KBM-7 (cell line): ENCODE results near the gene RABEP1.

Source experiments
- DNase-seq: peaks from one replicate; pipeline ENCODE4 v3.0.0-alpha.2; 2015
- in situ Hi-C: fragments of 300-500 bp; cut with MboI; formaldehyde crosslinking; loops from 2 replicates; pipeline ENCODE4 v1.14.3; 2020; ENCODE audit warnings: low sequenced_read_pairs, low pct_unique_long_range_greater_than_20kb, mixed read lengths

Gene RABEP1

DNA sequence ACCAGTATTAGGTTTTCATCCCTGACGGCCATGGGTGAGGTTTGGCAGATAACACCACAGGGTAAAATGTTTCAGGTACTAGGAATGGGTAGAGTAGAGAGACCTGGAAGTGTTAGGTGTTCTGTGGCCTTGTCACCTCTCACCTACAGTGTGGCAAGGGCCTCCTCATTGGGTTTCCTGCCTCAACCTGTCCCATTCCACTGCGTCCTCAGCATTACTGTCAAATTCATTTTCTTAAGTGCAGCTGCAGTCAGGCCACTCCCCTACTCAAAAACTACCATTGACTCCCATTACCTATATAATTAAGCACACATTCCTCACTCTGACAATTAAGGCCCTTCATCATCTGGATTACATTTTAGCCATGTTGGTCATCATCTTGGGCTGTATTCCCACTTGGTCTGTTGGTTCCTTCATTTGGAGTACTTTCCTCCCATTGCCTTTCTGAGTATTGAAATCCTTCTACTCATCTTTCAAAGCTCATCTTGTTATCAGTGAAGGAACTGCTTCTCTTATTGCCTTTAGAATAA is 72.9 kb downstream of the RABEP1 start:
- in situ Hi-C loops, result no loop called here
- DNase-seq, result no peak

DNA sequence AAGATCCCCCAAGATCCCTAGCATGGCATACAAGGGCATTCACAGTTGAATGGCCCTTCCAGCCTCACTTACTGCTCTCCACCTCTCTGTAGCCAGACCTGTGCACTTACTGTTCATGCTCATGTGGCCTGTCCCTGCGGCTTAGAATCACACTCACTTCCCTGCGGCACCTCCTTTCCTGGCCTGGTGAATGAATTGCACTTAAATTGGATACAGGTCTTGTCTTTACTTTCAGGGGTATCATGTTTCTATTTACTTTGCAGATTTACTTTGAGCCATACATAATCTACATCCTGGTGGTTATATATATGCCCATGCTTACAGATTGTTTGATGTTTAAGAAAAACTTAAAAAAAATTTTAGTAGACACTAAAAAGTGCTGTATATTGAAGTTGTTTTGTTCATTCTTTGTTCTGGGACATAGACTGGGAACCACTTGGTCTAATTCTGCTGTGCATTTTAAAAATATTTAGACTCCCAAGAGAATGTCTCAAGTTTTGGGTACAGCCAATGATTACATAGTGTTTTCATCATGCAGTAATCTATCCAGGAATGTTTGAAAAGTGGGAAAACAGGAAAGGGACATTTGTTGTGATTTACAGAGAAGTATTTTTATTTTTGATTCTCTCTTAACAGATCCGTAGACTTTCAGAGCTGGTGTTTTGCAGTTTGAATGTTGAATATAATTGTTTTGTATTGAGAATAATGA is 73.5 kb downstream of the RABEP1 start:
- no peak for DNase-seq
- in situ Hi-C loops, result no loop called here

DNA sequence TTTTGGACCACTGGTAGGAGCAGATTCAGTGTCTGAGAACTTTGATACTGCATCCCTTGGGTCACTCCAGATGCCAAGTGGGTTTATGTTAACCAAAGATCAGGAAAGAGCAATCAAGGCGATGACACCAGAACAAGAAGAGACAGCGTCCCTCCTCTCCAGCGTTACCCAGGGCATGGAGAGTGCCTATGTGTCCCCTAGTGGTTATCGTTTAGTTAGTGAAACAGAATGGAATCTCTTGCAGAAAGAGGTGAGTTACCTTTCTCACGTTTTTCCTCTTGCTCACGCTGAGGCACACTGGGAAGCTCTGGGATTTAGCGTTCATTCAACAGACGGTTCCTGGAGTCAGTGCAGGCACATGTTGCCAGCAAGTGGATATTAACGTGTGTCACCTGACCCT is 79.3 kb downstream of the RABEP1 start:
- DNase-seq, result no peak
- in situ Hi-C loops, result no loop called here

DNA sequence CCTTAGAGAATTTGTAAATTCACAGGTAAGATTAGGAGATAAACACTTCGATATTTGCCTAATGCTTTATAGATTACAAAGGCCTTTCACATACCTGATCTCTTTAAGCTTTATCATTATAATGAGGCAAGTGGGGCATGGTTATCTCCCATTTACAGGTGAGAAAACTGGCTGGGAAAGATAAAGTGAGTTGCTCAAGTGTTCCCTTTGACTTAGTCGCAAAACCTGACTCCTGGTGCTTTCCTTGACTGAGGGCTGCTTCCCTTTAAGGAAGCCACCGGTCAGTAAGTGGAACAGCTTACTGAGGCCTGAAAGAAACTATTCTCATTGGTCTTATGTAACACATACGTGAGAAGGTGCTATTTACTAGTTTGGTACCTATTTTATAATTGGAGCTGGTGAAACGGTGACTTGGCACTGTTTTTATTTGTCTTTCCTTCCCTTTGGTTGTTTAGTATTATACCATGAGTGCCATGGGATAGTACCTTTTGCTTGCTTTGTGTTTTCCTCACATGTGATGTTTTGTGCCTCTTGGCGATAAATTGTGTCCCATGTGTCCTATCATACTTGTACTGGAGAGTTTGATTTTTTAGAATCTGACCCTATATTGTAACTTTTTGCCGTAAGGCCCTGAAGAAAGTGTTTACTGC is 80.2 kb downstream of the RABEP1 start:
- in situ Hi-C loops, result no loop called here
- DNase-seq, result no peak

DNA sequence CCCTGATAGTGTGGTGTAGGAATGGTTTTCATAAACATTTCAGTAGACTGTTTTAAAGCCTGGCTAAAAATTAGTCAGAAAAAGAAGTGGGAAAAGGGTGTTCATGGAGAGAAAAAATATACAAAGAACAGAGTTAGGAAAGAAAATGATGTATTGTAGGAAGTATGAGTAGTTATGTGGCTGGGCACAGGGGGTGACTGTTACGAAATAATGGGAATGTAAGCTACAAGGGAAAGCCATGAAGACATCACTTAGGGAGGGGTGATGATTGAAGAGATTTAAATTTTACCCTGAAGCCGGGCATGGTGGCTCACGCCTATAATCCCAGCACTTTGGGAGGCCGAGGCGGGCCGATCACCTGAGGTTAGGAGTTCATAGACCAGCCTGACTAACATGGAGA is 82.1 kb downstream of the RABEP1 start:
- in situ Hi-C loops, result no loop called here
- no peak for DNase-seq

DNA sequence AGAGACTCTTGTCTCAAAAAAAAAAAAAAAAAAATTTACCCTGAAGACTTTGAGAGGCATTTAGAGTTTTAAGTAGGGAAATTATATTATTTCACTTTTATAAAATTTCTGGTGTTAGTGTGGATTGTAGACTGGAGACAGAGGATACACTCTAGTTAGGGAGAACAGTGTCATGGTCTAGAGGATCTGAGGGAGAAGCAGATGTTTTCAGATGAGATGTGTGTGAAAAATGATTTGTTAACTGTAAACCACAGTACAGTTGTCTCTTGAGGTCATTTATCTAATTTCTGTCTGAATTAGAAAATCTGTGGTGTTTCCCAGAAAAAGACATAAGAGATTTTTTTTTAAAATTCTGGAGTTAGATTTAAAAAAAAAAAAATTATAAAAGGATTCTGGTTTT is 82.6 kb downstream of the RABEP1 start:
- in situ Hi-C loops, result no loop called here
- no peak for DNase-seq

DNA sequence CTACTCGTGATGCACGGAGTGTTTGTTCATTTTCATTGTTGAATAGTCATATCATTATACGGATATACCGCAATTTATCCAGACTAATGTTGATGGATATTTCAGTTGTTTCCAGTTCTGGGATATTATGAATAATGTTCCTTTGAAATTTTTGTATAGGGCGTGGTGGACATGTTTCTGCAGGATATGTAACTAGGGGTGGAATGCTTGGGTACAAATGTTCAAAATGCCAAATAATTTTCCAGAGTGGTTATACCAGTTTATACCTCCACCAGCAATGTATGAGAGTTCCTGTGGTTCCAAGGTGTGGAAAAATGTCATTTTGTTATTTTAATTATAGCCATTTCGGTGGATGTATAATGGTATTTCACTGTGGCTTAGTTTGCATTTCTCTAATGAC is 83.7 kb downstream of the RABEP1 start:
- no peak for DNase-seq
- in situ Hi-C loops, result no loop called here

DNA sequence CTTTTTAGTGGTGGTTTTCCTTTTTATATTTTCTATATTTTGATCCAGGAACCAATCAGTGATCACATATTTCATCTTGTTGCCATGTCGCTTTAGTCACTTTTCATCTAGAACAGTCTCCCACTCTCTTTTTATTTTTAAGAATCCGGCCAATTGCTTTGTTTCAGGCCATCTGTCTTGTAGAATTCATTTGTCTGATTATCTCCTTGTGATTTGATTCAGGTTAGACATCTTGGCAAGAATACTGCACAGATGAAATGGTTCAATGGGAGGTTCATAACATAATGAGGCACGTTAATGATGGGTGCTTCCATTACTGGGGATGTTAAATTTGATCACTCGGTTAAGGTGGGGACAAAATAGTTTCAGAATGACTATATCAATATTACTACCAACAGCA is 88.3 kb downstream of the RABEP1 start:
- no peak for DNase-seq
- in situ Hi-C loops, result no loop called here

DNA sequence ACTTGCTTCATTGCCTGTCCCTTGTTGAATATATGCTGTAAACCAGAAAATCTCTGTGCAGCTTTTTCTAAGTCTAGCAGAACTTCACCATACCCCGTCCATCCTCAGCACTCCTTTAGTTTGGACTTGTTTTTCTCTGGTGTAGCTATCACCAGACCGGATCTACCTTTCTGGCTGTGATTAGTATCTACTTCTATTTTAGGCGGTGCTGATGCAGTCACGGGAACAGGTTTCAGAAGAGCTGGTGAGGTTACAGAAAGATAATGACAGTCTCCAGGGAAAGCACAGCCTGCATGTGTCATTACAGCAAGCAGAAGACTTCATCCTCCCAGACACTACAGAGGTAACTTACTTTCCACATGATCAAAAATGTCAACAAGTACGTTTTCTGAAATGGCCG is 91.0 kb downstream of the RABEP1 start:
- in situ Hi-C loops, result no loop called here
- no peak for DNase-seq

DNA sequence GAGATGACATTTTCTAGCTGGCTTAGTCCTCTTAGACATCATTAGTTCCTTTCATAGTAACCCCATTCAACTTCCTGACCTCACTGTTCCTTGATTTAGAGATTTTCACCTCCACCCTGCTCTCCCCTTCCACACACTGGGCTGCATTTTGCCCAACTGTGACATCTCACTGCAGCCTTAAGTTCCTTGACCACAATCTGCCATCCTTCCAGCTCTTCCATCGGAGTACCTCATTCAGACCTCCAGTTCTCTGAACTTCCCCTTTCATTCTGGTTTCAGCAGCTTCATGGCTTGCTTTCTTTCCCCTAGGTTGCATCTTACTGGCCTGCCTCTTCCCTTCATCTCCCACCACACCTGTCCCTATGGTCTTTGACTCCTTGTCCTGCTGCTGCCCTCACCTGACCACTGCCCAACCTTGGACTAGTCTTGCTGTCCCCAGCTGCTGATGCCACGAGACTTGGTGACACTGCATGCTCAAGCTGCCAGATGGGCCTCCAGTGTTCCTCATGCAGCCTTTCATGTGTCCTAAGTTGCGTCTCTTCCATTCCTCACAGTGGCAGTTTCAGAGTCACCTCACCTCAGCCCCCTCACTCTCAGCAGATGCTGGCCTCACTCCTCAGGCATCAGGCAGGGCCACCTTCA is 96.6 kb downstream of the RABEP1 start:
- in situ Hi-C loops, result no loop called here
- no peak for DNase-seq

DNA sequence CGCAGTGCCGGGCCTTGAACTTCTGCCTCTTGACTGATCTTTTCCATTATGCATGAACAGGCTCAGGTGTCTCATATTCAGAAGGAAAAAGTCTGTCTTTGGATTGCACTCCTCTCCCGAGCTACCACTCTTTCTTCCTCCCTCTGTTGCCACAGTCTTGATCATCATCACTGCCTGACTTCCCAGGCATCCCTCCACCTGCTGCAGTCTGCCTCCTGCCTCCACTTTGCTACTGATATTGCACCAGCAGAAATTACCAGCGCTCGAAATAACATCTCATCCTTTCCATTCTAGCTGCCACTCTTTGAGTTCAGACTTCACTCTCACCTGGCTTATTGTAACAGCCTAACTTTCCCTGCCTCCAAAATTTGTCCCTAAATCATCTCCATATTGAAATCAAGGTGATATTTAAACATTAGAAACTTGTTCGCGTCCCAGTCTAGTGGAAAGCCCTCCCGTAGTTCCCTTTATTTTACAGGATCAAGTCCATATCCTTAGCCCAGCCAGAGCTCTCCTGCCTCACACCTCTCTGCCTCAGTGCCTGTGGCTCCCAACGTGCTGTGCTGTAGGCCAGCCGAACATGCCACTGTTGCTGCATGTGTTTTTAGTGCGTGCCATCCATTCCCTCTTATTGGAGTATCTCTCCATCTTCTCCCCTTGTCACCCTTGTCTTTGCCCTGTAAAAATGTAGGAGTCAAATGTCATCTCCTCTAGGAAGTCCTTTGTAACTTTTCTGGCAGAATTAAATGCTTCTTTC is 97.4 kb downstream of the RABEP1 start:
- DNase-seq, result no peak
- in situ Hi-C loops, result no loop called here

DNA sequence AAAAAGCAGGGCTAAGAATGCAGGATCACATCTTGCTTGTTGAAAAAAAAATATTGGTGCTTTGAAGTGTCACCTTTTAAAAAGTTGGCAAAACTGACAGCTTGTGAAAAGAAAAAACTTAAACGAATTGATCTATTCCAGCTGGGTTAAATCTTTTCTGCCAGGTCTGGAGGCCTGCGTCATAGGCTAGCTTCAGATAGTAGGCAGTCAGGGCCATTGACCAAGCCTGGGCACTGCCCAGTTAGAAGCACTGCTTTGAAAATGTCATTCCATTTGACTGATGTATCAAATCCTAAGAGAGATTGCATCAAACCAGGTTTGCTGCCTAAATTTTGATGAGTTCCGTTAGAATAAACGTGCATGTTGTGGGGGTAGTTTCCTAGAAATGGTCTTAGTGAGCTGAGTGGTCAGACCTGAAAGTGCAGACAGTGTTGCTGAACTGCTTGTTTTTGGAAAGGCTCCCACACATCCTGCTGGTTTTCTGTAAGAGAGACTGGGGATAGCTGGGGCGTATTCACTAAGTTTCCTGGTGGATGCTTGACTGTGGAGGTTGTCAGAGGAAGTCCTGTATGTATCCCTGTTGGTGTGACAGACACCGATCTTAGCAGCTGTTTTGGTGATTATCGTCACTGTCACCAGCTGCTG is 98.5 kb downstream of the RABEP1 start:
- no peak for DNase-seq
- in situ Hi-C loops, result no loop called here

DNA sequence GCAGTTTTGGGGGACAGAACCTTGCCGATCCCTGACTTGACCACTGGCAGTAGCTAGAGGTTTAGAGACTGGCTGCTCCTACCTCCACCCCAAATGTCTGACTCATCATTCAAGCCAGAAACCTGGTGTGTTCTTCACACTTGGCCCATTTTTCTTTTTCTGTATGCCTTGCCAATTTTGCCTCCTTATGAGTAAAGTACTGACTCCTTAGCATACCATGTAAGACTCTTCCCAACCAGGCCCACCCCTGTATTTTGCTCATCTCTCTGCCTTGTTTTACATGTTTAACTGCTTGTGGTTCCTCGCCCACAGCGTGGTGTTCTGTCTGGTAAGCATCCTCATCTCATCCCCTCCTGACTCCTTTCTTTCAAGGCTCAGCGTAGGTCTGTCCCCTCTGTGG is 99.5 kb downstream of the RABEP1 start:
- in situ Hi-C loops, result no loop called here
- no peak for DNase-seq

DNA sequence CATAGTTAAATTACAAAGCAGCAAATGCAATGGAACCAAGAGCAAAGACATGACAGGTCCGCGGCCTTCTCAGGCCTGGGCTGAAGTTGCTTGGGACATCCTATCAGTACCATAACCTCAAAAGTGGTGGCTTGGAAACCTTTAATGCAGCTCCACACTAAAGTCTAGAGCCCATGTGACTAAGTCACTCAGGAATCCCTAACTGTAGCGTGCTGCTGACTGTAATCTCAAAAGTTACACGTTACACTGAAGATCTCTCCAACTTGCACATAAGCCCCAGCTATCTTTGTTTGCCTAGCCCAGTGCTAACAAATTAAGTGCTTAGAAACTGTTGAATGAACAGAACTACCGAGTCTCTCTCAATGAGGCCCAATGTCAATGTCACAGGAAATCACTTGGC is 109.6 kb downstream of the RABEP1 start:
- DNase-seq, result no peak
- in situ Hi-C loops, result no loop called here

DNA sequence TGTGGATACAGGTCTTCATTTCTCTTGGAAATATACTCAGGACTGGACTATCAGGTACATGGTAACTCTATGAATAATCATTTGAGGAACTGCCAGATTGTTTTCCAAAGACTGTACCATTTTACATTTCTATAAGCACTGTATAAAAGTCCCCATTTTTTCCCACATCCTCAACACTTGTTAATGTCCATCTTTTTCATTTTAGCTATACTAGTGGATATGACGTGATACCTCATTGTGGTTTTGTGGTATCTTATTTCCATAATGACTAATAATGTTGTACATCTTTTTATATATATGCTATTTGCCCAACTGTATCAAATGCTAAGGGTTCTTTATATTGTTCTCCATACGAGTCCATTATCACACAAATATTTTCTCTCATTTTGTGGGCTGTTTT is 114.5 kb downstream of the RABEP1 start:
- in situ Hi-C loops, result no loop called here
- no peak for DNase-seq

DNA sequence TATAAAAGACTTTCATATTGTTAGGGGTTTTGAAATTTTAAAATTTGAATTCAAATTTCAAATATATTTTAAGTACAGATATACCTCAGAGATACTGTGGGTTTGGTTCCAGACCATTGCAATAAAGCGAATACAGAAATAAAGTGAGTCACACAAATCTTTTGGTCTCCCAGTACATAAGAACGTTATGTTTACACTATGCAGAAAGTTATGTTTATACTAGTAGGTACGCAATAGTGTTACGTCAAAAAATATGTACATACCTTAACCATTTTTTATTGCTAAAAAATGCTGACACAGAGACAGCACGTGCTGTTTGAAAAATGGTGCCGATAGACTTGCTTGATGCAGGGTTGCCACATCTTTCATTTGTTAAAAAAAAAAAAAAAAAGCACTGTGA is 117.7 kb downstream of the RABEP1 start:
- DNase-seq, result no peak
- in situ Hi-C loops, result no loop called here

DNA sequence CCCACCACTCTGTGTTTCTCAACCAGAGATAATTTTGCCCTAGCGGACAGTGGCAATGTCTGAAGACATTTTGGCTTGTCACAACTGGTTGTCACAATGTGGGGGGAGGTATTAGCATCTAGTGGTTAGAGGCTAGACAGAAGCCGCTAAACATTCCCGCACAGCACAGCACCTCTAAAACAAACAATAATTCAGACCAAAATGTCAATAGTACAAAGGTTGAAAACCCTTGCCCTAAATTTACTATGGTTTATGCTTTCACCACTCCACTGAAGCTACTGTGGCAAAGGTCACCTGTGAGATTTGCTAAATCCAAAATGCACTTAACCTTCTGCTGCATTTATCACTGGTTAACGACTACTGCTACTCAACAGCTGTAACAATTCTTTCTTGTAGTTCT is 123.3 kb downstream of the RABEP1 start:
- DNase-seq, result no peak
- in situ Hi-C loops, result no loop called here

DNA sequence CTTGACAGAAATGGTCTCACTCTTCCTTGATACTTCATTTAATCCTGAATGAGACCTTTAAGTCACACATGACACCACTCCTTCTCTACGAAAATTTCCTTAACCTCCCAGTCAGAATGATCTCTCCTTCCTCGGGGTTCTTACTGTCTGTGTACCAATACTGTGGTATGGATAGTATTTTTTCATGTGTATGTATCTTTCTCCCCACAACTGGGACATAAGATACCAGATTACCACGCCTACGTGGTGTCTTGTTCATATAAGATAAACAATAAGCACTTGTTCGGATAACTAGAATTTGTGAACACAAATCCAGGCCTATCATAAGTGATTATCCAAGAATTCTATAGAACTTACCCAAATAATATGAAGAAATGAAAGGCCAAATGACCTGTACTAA is 126.1 kb downstream of the RABEP1 start:
- in situ Hi-C loops, result no loop called here
- no peak for DNase-seq

DNA sequence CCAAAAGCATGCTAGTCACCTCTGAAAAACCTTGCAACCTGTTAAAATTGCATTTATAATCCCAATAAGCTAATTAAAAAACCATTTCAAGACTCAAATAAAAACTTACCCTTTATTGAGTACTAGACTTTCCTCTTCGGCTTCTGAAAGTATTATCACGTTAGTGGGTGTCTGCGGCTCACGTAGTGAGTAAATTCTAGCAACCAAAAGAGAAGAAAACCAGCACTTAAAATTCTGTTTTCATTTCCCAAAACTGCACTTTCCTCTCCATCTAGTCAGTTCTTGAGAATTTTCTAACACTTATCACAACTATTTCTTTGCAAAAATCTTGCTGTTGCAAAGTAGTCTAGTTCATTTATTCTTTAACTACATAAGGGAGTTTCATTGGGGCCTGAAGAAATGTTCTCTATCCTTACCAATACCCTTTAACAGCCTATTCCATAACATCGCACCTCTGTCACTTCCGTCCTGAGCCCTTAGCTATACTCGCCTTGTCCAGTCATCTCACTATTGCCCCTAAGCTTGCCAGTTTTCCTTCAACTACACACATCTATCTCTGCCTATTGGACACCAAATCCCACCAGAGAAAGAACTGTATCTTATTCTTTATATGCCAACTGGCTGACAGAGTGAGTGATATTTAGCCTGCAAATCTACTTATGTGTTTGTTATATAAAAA is 128.6 kb downstream of the RABEP1 start:
- no peak for DNase-seq
- in situ Hi-C loops, result no loop called here
